GM18511 (cell line): ENCODE results near the gene BDP1.
"Not testable (repeated sequence)": the region's sequence is repeated elsewhere in the genome, so short reads cannot be mapped to it uniquely, and the experiment has no call there.

Experiments used
- ATAC-seq: cut with Tn5 transposase; IDR thresholded peaks from one replicate; pipeline ENCODE4 v1.9.1; 2021; ENCODE audit warnings: mild to moderate bottlenecking, moderate library complexity; ENCODE audit not compliant: unreplicated experiment

BDP1 gene

GRCh38 chr5:71569748-71570509 lies 114.5 kb downstream of the BDP1 start:
- no peak for ATAC-seq

GRCh38 chr5:71571811-71572210 lies 116.4 kb downstream of the BDP1 start:
- ATAC-seq, result not testable (repeated sequence)

GRCh38 chr5:71573591-71573990 lies 118.1 kb downstream of the BDP1 start:
- no peak for ATAC-seq

- not testable (repeated sequence) for ATAC-seq
These were observed 120.1 kb downstream of the BDP1 start for GRCh38 chr5:71575588-71575987.

GRCh38 chr5:71576241-71576640 lies 120.8 kb downstream of the BDP1 start:
- ATAC-seq, result no peak

GRCh38 chr5:71577839-71578238 lies 122.4 kb downstream of the BDP1 start:
- not testable (repeated sequence) for ATAC-seq

- ATAC-seq, result no peak
These were observed 127.6 kb downstream of the BDP1 start for GRCh38 chr5:71582945-71583584.

GRCh38 chr5:71586052-71586940 lies 130.8 kb downstream of the BDP1 start:
- ATAC-seq, result peak; percentile 9

- ATAC-seq, result peak; percentile 97
These were observed 131.7 kb downstream of the BDP1 start, which contains the start of gene MCCC2 for GRCh38 chr5:71586941-71587765. MCCC2 (plus strand) TSS chr5:71587340; CDS start chr5:71587426, 86 bp downstream.

- ATAC-seq, result peak; percentile 19
These were observed 132.5 kb downstream of the BDP1 start for GRCh38 chr5:71587766-71588532.

GRCh38 chr5:71588533-71588885 lies 133.1 kb downstream of the BDP1 start:
- ATAC-seq, result no peak

GRCh38 chr5:71589903-71590302 lies 134.5 kb downstream of the BDP1 start:
- ATAC-seq, result no peak

- no peak for ATAC-seq
These were observed 135.6 kb downstream of the BDP1 start for GRCh38 chr5:71591100-71591499.

GRCh38 chr5:71596169-71596568 lies 140.7 kb downstream of the BDP1 start:
- ATAC-seq, result no peak

GRCh38 chr5:71597001-71597400 lies 141.6 kb downstream of the BDP1 start:
- no peak for ATAC-seq

- no peak for ATAC-seq
These were observed 145.3 kb downstream of the BDP1 start for GRCh38 chr5:71600783-71601182.

GRCh38 chr5:71601222-71602026 lies 146.0 kb downstream of the BDP1 start:
- ATAC-seq, result peak; percentile 96

GRCh38 chr5:71609916-71610315 lies 154.5 kb downstream of the BDP1 start:
- not testable (repeated sequence) for ATAC-seq

- no peak for ATAC-seq
These were observed 160.4 kb downstream of the BDP1 start for GRCh38 chr5:71615809-71616208.
